Esophagus (tissue), 2 donors: ENCODE measurements around the gene XNDC1N. TPM values are rescaled to one million over a fixed set of nuclear protein-coding genes. Genes with fewer than 3 reads are reported as not detected.

Experiments
- H3K27ac ChIP-seq, 2 donors: one replicate each; pipeline ENCODE4 v1.5.1; 2013; ENCODE audit warnings: low read depth in 2 of 2, mild to moderate bottlenecking in 2 of 2, inconsistent platforms in 1 of 2, low read length in 1 of 2, moderate library complexity in 1 of 2
- H3K27me3 ChIP-seq, 2 donors: one replicate each; pipeline ENCODE4 v1.6.1; 2013; ENCODE audit warnings: low read length in 2 of 2, control low read depth in 1 of 2, mild to moderate bottlenecking in 1 of 2; ENCODE audit not compliant: insufficient read depth in 2 of 2, control insufficient read depth in 1 of 2
- H3K36me3 ChIP-seq, 2 donors: one replicate each; pipeline ENCODE4 v1.6.1; 2013; ENCODE audit warnings: low read length in 1 of 2; ENCODE audit not compliant: control insufficient read depth in 2 of 2, insufficient read depth in 2 of 2
- H3K4me1 ChIP-seq, 2 donors: one replicate each; pipeline ENCODE4 v1.6.1; 2013; ENCODE audit warnings: low read length in 1 of 2; ENCODE audit not compliant: control insufficient read depth in 2 of 2, insufficient read depth in 2 of 2
- H3K4me3 ChIP-seq, 2 donors: one replicate each; pipeline ENCODE4 v1.5.1; 2013; ENCODE audit warnings: low read length in 2 of 2, mild to moderate bottlenecking in 2 of 2, low read depth in 1 of 2, moderate library complexity in 1 of 2
- H3K9me3 ChIP-seq, 2 donors: one replicate each; pipeline ENCODE4 v1.6.1; 2013; ENCODE audit warnings: mild to moderate bottlenecking in 2 of 2, low read depth in 1 of 2, low read length in 1 of 2, moderate library complexity in 1 of 2; ENCODE audit not compliant: control insufficient read depth in 2 of 2, insufficient read depth in 1 of 2
- WGBS, 2 donors: extraction: QIAGEN DNeasy Blood & Tissue Kit; methylation state at CpG; one replicate each; pipeline ENCODE4 v1.1.7; 2013; 5-methylcytosine and 5-hydroxymethylcytosine counted together
- polyA plus RNA-seq, 2 donors: library from polyadenylated mRNA; stranded (reverse); fragments of 200-250 nt; gene quantifications; one replicate each; pipeline ENCODE4 v1.2.3, GENCODE V29; 2013
- donor health status: healthy with polysubstance abuse.
- donor health status: Bipolar disorder and iron deficiency.

XNDC1N gene, protein sequence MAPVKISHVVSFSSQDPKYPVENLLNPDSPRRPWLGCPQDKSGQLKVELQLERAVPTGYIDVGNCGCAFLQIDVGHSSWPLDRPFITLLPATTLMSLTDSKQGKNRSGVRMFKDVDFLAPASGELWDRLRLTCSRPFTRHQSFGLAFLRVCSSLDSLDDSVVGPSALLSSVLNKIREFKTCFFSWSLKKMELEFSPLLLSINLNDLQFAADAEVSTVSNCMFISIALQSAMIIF
- 1 to 10 TPM; 1.9 to 4.7 TPM for polyA plus RNA-seq

DNA sequence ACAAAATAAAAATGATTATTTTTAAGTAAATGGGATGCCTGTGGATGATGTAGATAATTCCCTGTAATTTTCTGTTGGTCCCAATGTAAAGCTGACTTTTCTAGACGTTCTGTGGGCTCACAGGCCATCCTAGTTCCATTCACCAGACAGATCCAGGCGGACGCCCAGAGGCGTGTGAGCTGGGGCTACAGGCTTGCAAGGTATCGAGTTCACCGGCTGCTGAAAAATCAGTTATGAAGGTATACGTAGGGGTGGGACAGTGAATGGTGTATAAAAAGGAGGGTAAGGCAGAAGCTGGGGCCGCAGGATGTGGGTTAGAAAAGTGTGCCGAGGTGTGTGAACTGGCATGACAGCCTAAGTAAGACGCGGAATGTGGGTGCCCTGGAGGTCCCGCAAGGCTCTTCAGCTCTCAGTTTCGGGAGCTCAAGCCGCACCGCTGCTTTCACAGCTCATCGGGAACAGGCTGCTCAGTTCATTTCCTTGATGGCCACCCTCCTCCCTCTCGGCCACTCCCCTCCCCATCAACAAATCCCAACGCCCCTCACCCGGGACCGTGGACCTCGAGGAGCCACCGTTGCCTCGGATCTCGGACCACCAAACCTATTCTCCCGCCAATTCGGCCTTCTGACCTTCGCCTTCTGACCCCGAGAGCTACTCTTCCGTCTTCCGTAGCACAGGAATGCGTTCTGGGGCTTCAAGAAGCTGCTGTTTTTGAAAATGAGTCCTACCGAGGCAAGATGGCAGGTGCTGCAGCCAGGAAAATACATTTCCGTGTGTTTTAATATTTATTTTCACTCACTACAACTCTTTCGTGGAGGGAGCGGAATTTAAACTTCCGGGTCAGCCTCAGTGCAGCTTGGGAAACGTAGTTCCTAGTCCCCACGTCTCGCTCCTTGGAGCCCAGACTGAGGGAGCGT lies at the start of gene XNDC1N:
Gene XNDC1N (minus strand): TSS at position 775 of the 917 bp plus-strand sequence. CDS start 5,241 bp downstream, outside the sequence.
- H3K4me1 ChIP-seq: peaks cover 0 to 7% of the 10 kb centered on the region in 2 donors
- H3K9me3 ChIP-seq: no peaks in the 10 kb centered on the region
- no peaks in the 10 kb centered on the region for H3K27me3 ChIP-seq
- H3K27ac ChIP-seq: peak within 1 kb of the TSS; percentile 88 to 98
- WGBS, 2 donors: 1% methylated on average over 40 of the region's 40 CpGs
- no peaks in the 10 kb centered on the region for H3K36me3 ChIP-seq
- H3K4me3 ChIP-seq: peak within 1 kb of the TSS; percentile 77 to 96

- Histone ChIP-seq H3K4me3 (no peak overlapping the region), H3K9me3 (no peaks in the 10 kb centered on the region), H3K4me1 (peaks cover 0 to 2% of the 10 kb centered on the region in 2 donors), H3K36me3 (peaks cover 0 to 2% of the 10 kb centered on the region in 2 donors), H3K27me3 (no peaks in the 10 kb centered on the region), H3K27ac (no peak overlapping the region)
- WGBS, 2 donors: 41 to 47% methylated on average over 7 of the region's 7 CpGs
These were observed 49.5 kb upstream of the XNDC1N start for GRCh38 chr11:71977743-71978418.

DNA sequence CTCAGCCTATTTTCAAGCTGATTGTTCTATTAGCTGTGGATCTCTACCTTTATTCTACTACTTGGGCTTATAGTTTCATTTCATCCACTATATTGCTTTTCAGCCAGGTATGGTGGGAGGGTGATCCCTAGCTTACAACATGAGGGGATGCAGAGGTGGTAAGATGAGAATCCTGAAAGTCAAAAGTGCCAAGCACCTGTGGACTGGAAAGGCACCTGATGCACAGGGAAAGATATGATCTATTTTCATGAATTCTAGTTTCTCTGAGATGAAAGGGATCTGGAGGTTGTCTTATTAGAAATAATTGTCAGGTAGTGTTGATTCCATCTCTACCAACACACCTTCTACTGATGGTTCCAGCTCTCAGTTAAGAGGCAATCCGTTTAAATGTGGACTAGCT lies 48.7 kb upstream of the XNDC1N start:
- Histone ChIP-seq H3K27ac (no peak overlapping the region), H3K4me1 (peaks cover 0 to 2% of the 10 kb centered on the region in 2 donors)
- WGBS, 2 donors: 67 to 82% methylated on average over 1 of the region's 1 CpG

GRCh38 chr11:71976551-71976950 lies 48.2 kb upstream of the XNDC1N start:
- Histone ChIP-seq H3K4me1 (peaks cover 0 to 2% of the 10 kb centered on the region in 2 donors), H3K9me3 (no peaks in the 10 kb centered on the region), H3K27ac (no peak overlapping the region), H3K36me3 (peaks cover 0 to 2% of the 10 kb centered on the region in 2 donors), H3K27me3 (no peaks in the 10 kb centered on the region), H3K4me3 (no peak overlapping the region)
- 93 to 96% methylated on average over 5 of the region's 5 CpGs for WGBS, 2 donors

More for the DNA sequence above, 48.7 kb upstream of the XNDC1N start:
- Histone ChIP-seq H3K27me3 (no peaks in the 10 kb centered on the region), H3K4me3 (no peak overlapping the region), H3K9me3 (no peaks in the 10 kb centered on the region), H3K36me3 (peaks cover 2% of the 10 kb centered on the region in 2 donors)

GRCh38 chr11:71971680-71972079 lies 43.3 kb upstream of the XNDC1N start:
- WGBS, 2 donors: 93 to 97% methylated on average over 2 of the region's 2 CpGs
- H3K4me3 ChIP-seq: no peak overlapping the region
- no peaks in the 10 kb centered on the region for H3K4me1 ChIP-seq
- peaks cover 0 to 2% of the 10 kb centered on the region in 2 donors for H3K36me3 ChIP-seq
- H3K9me3 ChIP-seq: no peaks in the 10 kb centered on the region
- H3K27me3 ChIP-seq: no peaks in the 10 kb centered on the region
- no peak overlapping the region for H3K27ac ChIP-seq

DNA sequence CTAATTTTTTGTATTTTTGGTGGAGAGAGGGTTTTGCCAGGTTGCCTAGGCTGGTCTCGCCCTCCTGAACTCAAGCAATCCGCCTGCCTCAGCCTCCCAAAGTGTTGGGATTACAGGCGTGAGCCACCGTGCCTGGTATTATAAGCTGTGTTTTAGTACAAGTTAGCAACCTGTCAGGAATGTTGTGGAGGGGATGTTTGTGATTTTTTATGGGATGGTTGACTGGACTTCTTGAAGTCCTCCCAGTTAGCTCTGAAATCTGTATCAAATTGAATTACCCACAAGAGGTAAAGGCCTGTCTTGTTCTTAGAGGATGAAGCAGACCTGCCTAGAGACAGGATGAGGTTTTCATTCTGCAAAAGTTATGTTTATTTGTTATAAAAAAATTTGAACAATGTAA lies 36.2 kb upstream of the XNDC1N start:
- Histone ChIP-seq H3K9me3 (no peaks in the 10 kb centered on the region), H3K27me3 (no peaks in the 10 kb centered on the region), H3K4me1 (no peaks in the 10 kb centered on the region), H3K36me3 (peaks cover 0 to 10% of the 10 kb centered on the region in 2 donors), H3K4me3 (no peak overlapping the region), H3K27ac (no peak overlapping the region)
- 92 to 94% methylated on average over 4 of the region's 4 CpGs for WGBS, 2 donors

DNA sequence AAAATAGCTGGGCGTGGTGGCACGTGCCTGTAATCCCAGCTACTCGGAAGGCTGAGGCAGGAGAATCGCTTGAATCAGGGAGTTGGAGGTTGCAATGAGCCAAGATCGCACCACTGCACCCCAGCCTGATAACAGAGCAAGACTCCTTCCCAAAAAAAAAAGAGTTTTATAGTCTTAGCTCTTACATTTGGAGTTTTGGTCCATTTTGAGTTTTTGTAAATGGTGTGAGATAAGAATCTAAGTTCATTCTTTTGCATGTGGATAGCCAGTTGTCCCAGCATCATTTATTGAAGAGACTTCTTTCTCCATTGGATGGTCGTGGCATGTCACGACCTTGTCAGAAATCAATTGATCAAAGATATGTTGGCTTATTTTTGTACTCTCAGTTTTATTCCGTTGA lies 35.1 kb upstream of the XNDC1N start:
- Histone ChIP-seq H3K27ac (no peak overlapping the region), H3K4me1 (no peaks in the 10 kb centered on the region), H3K36me3 (peaks cover 0 to 10% of the 10 kb centered on the region in 2 donors), H3K9me3 (no peaks in the 10 kb centered on the region), H3K27me3 (no peaks in the 10 kb centered on the region), H3K4me3 (no peak overlapping the region)
- 94% methylated on average over 8 of the region's 8 CpGs for WGBS, 2 donors

GRCh38 chr11:71962428-71963038 lies 34.1 kb upstream of the XNDC1N start:
- Histone ChIP-seq H3K9me3 (no peaks in the 10 kb centered on the region), H3K36me3 (peaks cover 0 to 10% of the 10 kb centered on the region in 2 donors), H3K4me1 (no peaks in the 10 kb centered on the region), H3K27me3 (no peaks in the 10 kb centered on the region), H3K4me3 (no peak overlapping the region), H3K27ac (no peak overlapping the region)
- 52 to 58% methylated on average over 2 of the region's 2 CpGs for WGBS, 2 donors

- H3K9me3 ChIP-seq: no peaks in the 10 kb centered on the region
- 54 to 57% methylated on average over 3 of the region's 3 CpGs for WGBS, 2 donors
- H3K4me3 ChIP-seq: no peak overlapping the region
- no peak overlapping the region for H3K27ac ChIP-seq
- H3K4me1 ChIP-seq: no peaks in the 10 kb centered on the region
- peaks cover 2 to 5% of the 10 kb centered on the region in 2 donors for H3K36me3 ChIP-seq
- H3K27me3 ChIP-seq: no peaks in the 10 kb centered on the region
These were observed 27.6 kb upstream of the XNDC1N start for GRCh38 chr11:71955898-71956456.
